Fibroblast of mammary gland (primary cell): ENCODE measurements around the gene RPAP2.
A peak's percentile ranks its signal among the peaks of the same experiment; 100 is the strongest.
"Not testable (repeated sequence)": the region's sequence is repeated elsewhere in the genome, so short reads cannot be mapped to it uniquely, and the experiment has no call there.

Source experiments
- DNase-seq: peaks from one replicate; pipeline ENCODE4 v3.0.0-alpha.2; 2010; ENCODE audit warnings: low read depth
- H3K4me3 ChIP-seq: 2 replicates; pipeline ENCODE4 v1.5.1; 2011; ENCODE audit warnings: low read depth, mild to moderate bottlenecking, low read length, moderate library complexity; ENCODE audit not compliant: control insufficient read depth
- TF ChIP-seq, protein P1 (sequence below): conservative IDR thresholded peaks from 2 replicates; pipeline ENCODE4 v1.5.1; 2011; ENCODE audit warnings: low read depth, low read length, inconsistent platforms; ENCODE audit not compliant: control insufficient read depth, insufficient read depth

Gene RPAP2

DNA sequence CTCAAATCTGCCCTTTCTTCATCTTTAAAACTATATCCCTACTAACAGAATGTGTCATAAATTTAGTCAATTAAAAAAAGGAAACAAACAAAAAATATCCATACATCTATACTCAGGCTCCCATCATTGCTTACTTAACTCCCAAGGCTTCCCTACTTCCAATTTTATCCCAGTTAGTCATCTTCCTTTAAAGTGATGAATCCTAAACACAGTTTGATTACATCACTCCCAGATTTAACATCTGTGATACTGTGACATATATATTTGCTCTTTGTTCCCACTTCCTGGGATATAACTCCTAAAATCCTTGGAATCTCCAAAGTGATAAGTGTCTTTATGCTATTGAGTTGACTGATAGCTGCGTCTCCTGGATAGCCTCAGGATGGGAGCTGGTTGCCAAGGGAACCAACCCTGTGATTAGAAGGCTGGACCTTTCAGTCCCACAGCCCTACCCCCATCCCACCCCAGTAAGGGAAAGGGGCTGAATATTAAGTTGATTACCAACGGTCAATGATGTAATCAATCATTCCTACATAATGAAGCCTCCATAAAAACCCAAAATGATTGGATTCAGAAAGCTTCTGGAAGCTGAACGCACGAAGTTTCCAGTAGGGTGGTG, 21.6 kb upstream of the RPAP2 start:
- peak; percentile 80 for DNase-seq
- TF ChIP-seq, protein P1, sequence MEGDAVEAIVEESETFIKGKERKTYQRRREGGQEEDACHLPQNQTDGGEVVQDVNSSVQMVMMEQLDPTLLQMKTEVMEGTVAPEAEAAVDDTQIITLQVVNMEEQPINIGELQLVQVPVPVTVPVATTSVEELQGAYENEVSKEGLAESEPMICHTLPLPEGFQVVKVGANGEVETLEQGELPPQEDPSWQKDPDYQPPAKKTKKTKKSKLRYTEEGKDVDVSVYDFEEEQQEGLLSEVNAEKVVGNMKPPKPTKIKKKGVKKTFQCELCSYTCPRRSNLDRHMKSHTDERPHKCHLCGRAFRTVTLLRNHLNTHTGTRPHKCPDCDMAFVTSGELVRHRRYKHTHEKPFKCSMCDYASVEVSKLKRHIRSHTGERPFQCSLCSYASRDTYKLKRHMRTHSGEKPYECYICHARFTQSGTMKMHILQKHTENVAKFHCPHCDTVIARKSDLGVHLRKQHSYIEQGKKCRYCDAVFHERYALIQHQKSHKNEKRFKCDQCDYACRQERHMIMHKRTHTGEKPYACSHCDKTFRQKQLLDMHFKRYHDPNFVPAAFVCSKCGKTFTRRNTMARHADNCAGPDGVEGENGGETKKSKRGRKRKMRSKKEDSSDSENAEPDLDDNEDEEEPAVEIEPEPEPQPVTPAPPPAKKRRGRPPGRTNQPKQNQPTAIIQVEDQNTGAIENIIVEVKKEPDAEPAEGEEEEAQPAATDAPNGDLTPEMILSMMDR = no peak
- no peak overlapping the region for H3K4me3 ChIP-seq

DNA sequence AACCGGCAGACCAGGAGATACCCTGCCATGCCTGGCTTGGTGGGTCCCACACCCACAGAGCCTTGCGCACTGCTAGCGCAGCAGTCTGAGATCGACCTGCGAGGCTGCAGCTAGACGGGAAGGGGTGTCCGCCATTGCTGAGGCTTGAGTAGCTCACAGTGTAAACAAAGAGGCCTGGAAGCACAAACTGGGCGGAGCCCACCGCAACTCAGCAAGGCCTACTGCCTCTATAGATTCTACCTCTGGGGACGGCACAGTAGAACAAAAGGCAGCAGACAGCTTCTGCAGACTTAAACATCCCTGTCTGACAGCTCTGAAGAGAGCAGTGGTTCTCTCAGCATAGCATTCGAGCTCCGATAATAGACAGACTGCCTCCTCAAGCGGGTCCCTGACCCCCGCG, 19.1 kb upstream of the RPAP2 start:
- DNase-seq, H3K4me3 ChIP-seq: not testable (repeated sequence)

- H3K4me3 ChIP-seq, DNase-seq: not testable (repeated sequence)
These were observed 17.4 kb upstream of the RPAP2 start for GRCh38 chr1:92281411-92281810.

GRCh38 chr1:92291372-92291999, 7.4 kb upstream of the RPAP2 start:
- DNase-seq = peak; percentile 76
- no peak overlapping the region for H3K4me3 ChIP-seq
- TF ChIP-seq, protein P1 = peak; percentile 78

GRCh38 chr1:92298213-92298572, 666 bp upstream of the RPAP2 start:
- TF ChIP-seq, protein P1 = no peak
- H3K4me3 ChIP-seq = peak overlapping the region; percentile 88
- no peak for DNase-seq

DNA sequence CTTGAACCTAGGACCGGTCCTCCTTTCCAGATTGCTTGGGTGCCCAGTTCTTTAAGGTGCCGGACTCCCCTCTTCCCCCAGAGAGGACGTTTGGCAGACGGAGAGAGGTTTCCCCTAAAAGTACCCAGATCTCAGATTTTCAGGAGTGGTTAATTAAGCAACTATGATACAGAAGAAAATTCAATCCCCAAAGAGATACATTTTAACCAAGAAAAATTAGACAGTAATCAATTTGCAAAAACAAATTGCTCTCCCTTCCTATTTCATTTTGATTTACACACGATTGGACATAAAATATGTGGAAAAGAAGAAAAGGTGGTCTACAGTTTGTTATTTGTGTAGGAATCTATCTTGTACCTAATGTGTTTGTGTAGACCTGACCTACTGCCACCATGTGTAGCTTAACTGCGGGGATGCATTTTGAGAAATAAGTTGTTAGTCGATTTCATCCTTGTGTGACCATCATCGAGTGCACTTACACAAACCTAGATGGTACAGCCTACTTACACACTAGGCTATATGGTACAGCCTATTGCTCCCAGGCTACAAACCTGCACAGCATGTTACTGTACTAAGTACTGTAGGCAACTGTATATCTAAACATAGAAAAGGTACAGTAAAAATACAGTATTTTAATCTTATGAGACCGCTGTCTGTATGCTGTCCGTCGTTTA, 755 bp downstream of the RPAP2 start:
- H3K4me3 ChIP-seq = peak overlapping the region; percentile 88
- DNase-seq = peak; percentile 10
- TF ChIP-seq, protein P1 = no peak

- no peak overlapping the region for H3K4me3 ChIP-seq
- TF ChIP-seq, protein P1 = no peak
- no peak for DNase-seq
These were observed 2.2 kb downstream of the RPAP2 start for GRCh38 chr1:92301021-92301420.

- TF ChIP-seq, protein P1 = no peak
- no peak overlapping the region for H3K4me3 ChIP-seq
These were observed 7.2 kb downstream of the RPAP2 start for GRCh38 chr1:92306020-92306419.

More at GRCh38 chr1:92306020-92306419, 7.2 kb downstream of the RPAP2 start:
- DNase-seq = no peak
